ENCODE data around the gene RHOB.

- TF ChIP-seq CTCF (IDR thresholded peaks at IDR 0.05) (no peak), POLR2A (IDR thresholded peaks at IDR 0.05) (no peak)
Measured at GRCh38 chr2:20455076-20455587, 8.3 kb downstream of the RHOB start.

All from prostate gland (tissue), 2 donors.